A549 (cell line): ENCODE measurements around the gene VPS37B. TPM values are rescaled to one million over a fixed set of nuclear protein-coding genes. Genes with fewer than 3 reads are reported as not detected.

Source experiments
- ATAC-seq, 2 experiments: fragments of 200-7000 bp in 1 of 2; fragments of >200 bp in 1 of 2; cut with Nextera tagmentation in 1 of 2; cut with Tn5 transposase in 1 of 2; 3 replicates each; pipeline versions ENCODE4 v1.8.0 to v1.9.1; 2018 to 2020; ENCODE audit warnings: mild to moderate bottlenecking in 1 of 2, moderate library complexity in 1 of 2
- CTCF ChIA-PET: fragments of 300-600 bp; sonication (Branson Sonifier 250); formaldehyde crosslinking; extraction: SDS; loops from one replicate; lab custom pipeline; 2021; ENCODE audit warnings: antibody characterized with exemption, inconsistent platforms; lab: Yijun Ruan, JAX
- POLR2A ChIA-PET: fragments of 350-600 bp; formaldehyde crosslinking; extraction: SDS; loops from one replicate; lab custom pipeline; 2021; ENCODE audit warnings: antibody characterized with exemption, inconsistent platforms; lab: Yijun Ruan, JAX
- DNase-seq, 2 experiments: peaks; one replicate each; pipeline versions ENCODE4 v3.0.0 to v3.0.0-alpha.2; 2011 to 2016; ENCODE audit warnings: low read depth in 1 of 2, low spot score in 1 of 2
- FAIRE-seq: peaks from 2 replicates; lab custom pipeline; 2011; peaks lifted over from hg19 to GRCh38; lab: Jason Lieb, UNC
- H3K27ac ChIP-seq, 2 experiments: fragments of >200 bp; sonication (Bioruptor Twin); formaldehyde crosslinking; 3 replicates each; pipeline ENCODE4 v1.5.1; 2016 to 2017
- H3K4me1 ChIP-seq: fragments of >200 bp; sonication (Bioruptor Twin); formaldehyde crosslinking; 3 replicates; pipeline ENCODE4 v1.6.1; 2016
- H3K4me2 ChIP-seq: fragments of >200 bp; sonication (Bioruptor Twin); formaldehyde crosslinking; 3 replicates; pipeline ENCODE4 v1.6.1; 2016
- H3K4me3 ChIP-seq: fragments of >200 bp; sonication (Bioruptor Twin); formaldehyde crosslinking; 3 replicates; pipeline ENCODE4 v1.5.1; 2016
- H3K9me3 ChIP-seq: fragments of >200 bp; sonication (Bioruptor Twin); formaldehyde crosslinking; 3 replicates; pipeline ENCODE4 v1.6.1; 2016
- ATOH8 ChIP-seq: fragments of 250-450 bp; sonication (Bioruptor Pico); IDR thresholded peaks from 2 replicates; pipeline ENCODE4 v1.5.0; 2020; ENCODE audit warnings: low read depth, mild to moderate bottlenecking, moderate library complexity
- CBX8 ChIP-seq: fragments of 200-600 bp; sonication (generic); IDR thresholded peaks from 2 replicates; pipeline ENCODE4 v1.6.1; 2016
- EHF ChIP-seq: fragments of 250-450 bp; sonication (Bioruptor Pico); IDR thresholded peaks from 2 replicates; pipeline ENCODE4 v1.5.0; 2020; ENCODE audit warnings: mild to moderate bottlenecking
- FOSB ChIP-seq: fragments of 250-450 bp; sonication (Bioruptor Pico); IDR thresholded peaks from 2 replicates; pipeline ENCODE4 v1.5.0; 2020; ENCODE audit warnings: mild to moderate bottlenecking, moderate library complexity
- HOXA7 ChIP-seq: fragments of 250-450 bp; sonication (Bioruptor Pico); IDR thresholded peaks from 2 replicates; pipeline ENCODE4 v1.5.0; 2020; ENCODE audit warnings: mild to moderate bottlenecking, moderate library complexity
- HOXB13 ChIP-seq: fragments of 250-450 bp; sonication (Bioruptor Pico); IDR thresholded peaks from 2 replicates; pipeline ENCODE4 v1.5.0; 2020; ENCODE audit warnings: low read depth, mild to moderate bottlenecking, moderate library complexity
- JUN ChIP-seq, 2 experiments: fragments of >200 bp; sonication (Bioruptor Twin); formaldehyde crosslinking; IDR thresholded peaks; 2 replicates in 1 of 2; 3 replicates in 1 of 2; pipeline ENCODE4 v1.6.1; 2016 to 2017
- JUNB ChIP-seq: fragments of >200 bp; sonication (Bioruptor Twin); formaldehyde crosslinking; IDR thresholded peaks from 2 replicates; pipeline ENCODE4 v1.6.1; 2016
- NFE2L2 ChIP-seq: fragments of 150-350 bp; conservative IDR thresholded peaks from 2 replicates; pipeline ENCODE4 v1.6.1; 2014; ENCODE audit warnings: low read length
- NPAS2 ChIP-seq: fragments of 250-450 bp; sonication (Bioruptor Pico); IDR thresholded peaks from 2 replicates; pipeline ENCODE4 v1.8.0; 2022; ENCODE audit warnings: mild to moderate bottlenecking, moderate library complexity, borderline replicate concordance
- RAD21 ChIP-seq, 2 experiments: fragments of >200 bp in 1 of 2; sonication (Bioruptor Twin) in 1 of 2; formaldehyde crosslinking in 1 of 2; IDR thresholded peaks in 1 of 2; conservative IDR thresholded peaks in 1 of 2; 2 replicates in 1 of 2; 3 replicates in 1 of 2; pipeline ENCODE4 v1.6.1; 2012 to 2018; ENCODE audit warnings: inconsistent platforms in 1 of 2
- RARB ChIP-seq: fragments of 250-450 bp; sonication (Bioruptor Pico); IDR thresholded peaks from 2 replicates; pipeline ENCODE4 v1.8.0; 2021; ENCODE audit warnings: mild to moderate bottlenecking, moderate library complexity
- RFX5 ChIP-seq: fragments of 450-650 bp; IDR thresholded peaks from 2 replicates; pipeline ENCODE4 v1.7.1; 2014; ENCODE audit warnings: antibody characterized with exemption, mild to moderate bottlenecking, moderate library complexity
- RNF2 ChIP-seq: fragments of 200-600 bp; sonication (generic); IDR thresholded peaks from 2 replicates; pipeline ENCODE4 v1.6.1; 2016; ENCODE audit warnings: low read depth, mild to moderate bottlenecking, antibody characterized with exemption, moderate library complexity, borderline replicate concordance
- SMC3 ChIP-seq: fragments of >200 bp; sonication (Bioruptor Twin); formaldehyde crosslinking; IDR thresholded peaks from 3 replicates; pipeline ENCODE4 v1.6.1; 2018; ENCODE audit warnings: inconsistent platforms
- SREBF2 ChIP-seq: fragments of 450-650 bp; IDR thresholded peaks from 2 replicates; pipeline ENCODE4 v1.6.1; 2014; ENCODE audit warnings: mild to moderate bottlenecking, moderate library complexity
- TFCP2L1 ChIP-seq: fragments of 250-450 bp; sonication (Bioruptor Pico); IDR thresholded peaks from 2 replicates; pipeline ENCODE4 v1.5.0; 2021; ENCODE audit warnings: mild to moderate bottlenecking
- ZFP36 ChIP-seq: fragments of 450-650 bp; IDR thresholded peaks from 2 replicates; pipeline ENCODE4 v1.6.1; 2014; ENCODE audit warnings: borderline replicate concordance; ENCODE audit not compliant: partially characterized antibody
- ZSCAN20 ChIP-seq: fragments of 250-450 bp; sonication (Bioruptor Pico); IDR thresholded peaks from 2 replicates; pipeline ENCODE4 v1.8.0; 2022; ENCODE audit warnings: mild to moderate bottlenecking, moderate library complexity
- WGBS: methylation state at CpG from one replicate; pipeline ENCODE4 v1.1.6; 2017; ENCODE audit errors: missing lambda C conversion rate; 5-methylcytosine and 5-hydroxymethylcytosine counted together
- polyA plus RNA-seq, 4 experiments: library from polyadenylated mRNA; depleted of rRNA in 3 of 4; stranded (reverse); fragments of >200 nt; fragmentation: RNase III in 1 of 4; extraction: RNeasy Plus Mini Kit Qiagen cat#74134 plus additional on column Dnase treatment in 1 of 4; gene quantifications; 2 replicates in 3 of 4; 3 replicates in 1 of 4; pipeline ENCODE4 v1.2.3, GENCODE V29; 2011 to 2017
- TF ChIP-seq, protein P1 (sequence below): fragments of >200 bp; sonication (Bioruptor Twin); formaldehyde crosslinking; IDR thresholded peaks from 3 replicates; pipeline ENCODE4 v1.6.1; 2016
- TF ChIP-seq, protein P2 (sequence below): fragments of >200 bp; sonication (Bioruptor Twin); formaldehyde crosslinking; IDR thresholded peaks from 3 replicates; pipeline ENCODE4 v1.5.1; 2016

VPS37B gene
- polyA plus RNA-seq, 2 of the 4 experiments (the other 2 are of a cell fraction) = 17.0 to 18.6 TPM

DNA sequence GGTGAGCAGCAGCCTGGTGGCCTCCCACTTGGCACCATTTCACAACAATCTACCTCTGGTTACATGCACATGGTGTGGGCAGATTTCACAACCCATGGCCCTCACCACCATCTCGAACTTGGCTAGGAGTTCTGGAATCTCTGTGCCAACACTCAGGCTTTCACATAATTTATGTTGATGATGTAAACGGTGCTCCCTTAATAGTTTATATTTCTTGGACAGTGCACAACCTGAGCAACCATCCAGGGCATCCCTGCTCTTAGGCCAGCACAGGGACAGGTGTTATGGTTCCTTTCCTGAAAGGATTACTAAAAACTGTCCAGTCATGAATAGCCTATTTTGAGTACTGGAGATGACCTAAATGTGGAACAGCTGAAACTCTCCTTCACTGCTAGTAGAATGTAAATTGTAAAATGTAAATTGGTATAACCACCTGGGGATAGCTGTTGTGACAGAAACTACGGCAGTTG, 41.7 kb upstream of the VPS37B start:
- Histone ChIP-seq H3K4me1 (peaks cover 18% of the 10 kb centered on the region), H3K4me2 (no peak overlapping the region), H3K9me3 (no peaks in the 10 kb centered on the region), H3K4me3 (no peak overlapping the region), H3K27ac (no peak overlapping the region)
- no peak for TF ChIP-seq JUNB
- no peak for TF ChIP-seq NPAS2 (CRISPR knock-in tag)
- TF ChIP-seq SREBF2 = no peak
- TF ChIP-seq ATOH8 (CRISPR knock-in tag) = no peak
- no peak for TF ChIP-seq RNF2
- TF ChIP-seq CBX8 = no peak
- no peak for TF ChIP-seq SMC3
- no peak for TF ChIP-seq RARB (CRISPR knock-in tag)
- TF ChIP-seq FOSB (CRISPR knock-in tag) = no peak
- no peak for FAIRE-seq
- ChIA-PET CTCF (interaction anchor here (0.6 to 25.9 kb wide), 6 partner anchors 9 to 144 kb away, joined by 3 to 522 read pairs (median 4); no protein-coding TSS in a partner anchor), POLR2A (no interaction called here)
- no peak for ATAC-seq
- 51% methylated on average over 3 of the region's 3 CpGs for WGBS
- no peak for DNase-seq

DNA sequence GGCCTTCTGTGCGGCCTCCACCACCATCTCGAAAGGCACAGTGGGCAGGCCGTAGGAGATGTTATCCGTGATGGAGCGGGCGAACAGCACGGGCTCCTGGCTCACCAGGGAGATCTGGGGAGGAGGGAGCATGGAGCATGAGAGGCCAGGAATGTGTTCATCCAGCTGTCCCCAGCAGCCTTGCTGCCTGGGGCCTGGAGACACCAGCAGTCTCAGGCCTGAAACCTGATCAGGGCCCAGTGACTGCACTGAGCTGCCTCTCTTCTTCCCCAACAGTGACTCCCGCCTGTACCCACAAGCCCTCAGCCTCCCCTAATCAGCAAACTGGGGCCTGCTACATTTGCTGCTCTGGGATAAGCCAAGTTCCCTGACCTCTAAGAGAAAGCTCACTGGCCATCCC, 39.4 kb upstream of the VPS37B start:
- POLR2A ChIA-PET = no interaction called here
- Histone ChIP-seq H3K4me1 (no peaks in the 10 kb centered on the region), H3K4me2 (no peak overlapping the region), H3K9me3 (no peaks in the 10 kb centered on the region), H3K4me3 (no peak overlapping the region), H3K27ac (peak overlapping the region in 1 of 2 experiments; percentile 55; a peak in 3 of 6 replicates)
- ATAC-seq (peak in 1 of 2 experiments; percentile 37; a peak in 2 of 6 replicates), FAIRE-seq (no peak), DNase-seq (no peak)
- CTCF ChIA-PET = interaction anchor here (25.9 kb wide), 1 partner anchor 72 kb away, joined by 522 read pairs; no protein-coding TSS in a partner anchor
- no peak for TF ChIP-seq ZFP36
- no peak for TF ChIP-seq JUN (IDR thresholded peaks at IDR 0.05)
- no peak for TF ChIP-seq HOXA7 (CRISPR knock-in tag)
- TF ChIP-seq RNF2 = no peak
- TF ChIP-seq, protein P1, sequence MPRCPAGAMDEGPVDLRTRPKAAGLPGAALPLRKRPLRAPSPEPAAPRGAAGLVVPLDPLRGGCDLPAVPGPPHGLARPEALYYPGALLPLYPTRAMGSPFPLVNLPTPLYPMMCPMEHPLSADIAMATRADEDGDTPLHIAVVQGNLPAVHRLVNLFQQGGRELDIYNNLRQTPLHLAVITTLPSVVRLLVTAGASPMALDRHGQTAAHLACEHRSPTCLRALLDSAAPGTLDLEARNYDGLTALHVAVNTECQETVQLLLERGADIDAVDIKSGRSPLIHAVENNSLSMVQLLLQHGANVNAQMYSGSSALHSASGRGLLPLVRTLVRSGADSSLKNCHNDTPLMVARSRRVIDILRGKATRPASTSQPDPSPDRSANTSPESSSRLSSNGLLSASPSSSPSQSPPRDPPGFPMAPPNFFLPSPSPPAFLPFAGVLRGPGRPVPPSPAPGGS = no peak
- no peak for TF ChIP-seq HOXB13 (CRISPR knock-in tag)
- TF ChIP-seq RFX5 = no peak
- TF ChIP-seq, protein P2, sequence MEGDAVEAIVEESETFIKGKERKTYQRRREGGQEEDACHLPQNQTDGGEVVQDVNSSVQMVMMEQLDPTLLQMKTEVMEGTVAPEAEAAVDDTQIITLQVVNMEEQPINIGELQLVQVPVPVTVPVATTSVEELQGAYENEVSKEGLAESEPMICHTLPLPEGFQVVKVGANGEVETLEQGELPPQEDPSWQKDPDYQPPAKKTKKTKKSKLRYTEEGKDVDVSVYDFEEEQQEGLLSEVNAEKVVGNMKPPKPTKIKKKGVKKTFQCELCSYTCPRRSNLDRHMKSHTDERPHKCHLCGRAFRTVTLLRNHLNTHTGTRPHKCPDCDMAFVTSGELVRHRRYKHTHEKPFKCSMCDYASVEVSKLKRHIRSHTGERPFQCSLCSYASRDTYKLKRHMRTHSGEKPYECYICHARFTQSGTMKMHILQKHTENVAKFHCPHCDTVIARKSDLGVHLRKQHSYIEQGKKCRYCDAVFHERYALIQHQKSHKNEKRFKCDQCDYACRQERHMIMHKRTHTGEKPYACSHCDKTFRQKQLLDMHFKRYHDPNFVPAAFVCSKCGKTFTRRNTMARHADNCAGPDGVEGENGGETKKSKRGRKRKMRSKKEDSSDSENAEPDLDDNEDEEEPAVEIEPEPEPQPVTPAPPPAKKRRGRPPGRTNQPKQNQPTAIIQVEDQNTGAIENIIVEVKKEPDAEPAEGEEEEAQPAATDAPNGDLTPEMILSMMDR = no peak
- TF ChIP-seq ZSCAN20 (CRISPR knock-in tag) = no peak
- TF ChIP-seq EHF (CRISPR knock-in tag) = no peak
- no peak for TF ChIP-seq TFCP2L1 (CRISPR knock-in tag)
- WGBS = 90% methylated on average over 8 of the region's 8 CpGs

GRCh38 chr12:122934722-122935121, 38.8 kb upstream of the VPS37B start:
- DNase-seq (no peak), ATAC-seq (no peak), FAIRE-seq (no peak)
- POLR2A ChIA-PET = no interaction called here
- CTCF ChIA-PET = interaction anchor here (0.7 to 25.9 kb wide), 2 partner anchors 11 to 71 kb away, joined by 3 to 522 read pairs; no protein-coding TSS in a partner anchor
- no peak overlapping the region for H3K4me2 ChIP-seq
- 0 out of 6 replicates have a peak overlapping the region, but pooled peaks of 1 of the 2 experiments have one; percentile 55 for H3K27ac ChIP-seq
- H3K4me1 ChIP-seq = no peaks in the 10 kb centered on the region
- no peak overlapping the region for H3K4me3 ChIP-seq
- no peak for TF ChIP-seq TFCP2L1 (CRISPR knock-in tag)
- no peak for TF ChIP-seq RAD21 (conservative IDR thresholded peaks at IDR 0.05 in 1 of 2, IDR thresholded peaks at IDR 0.05 in 1 of 2)
- peak; percentile 72 for TF ChIP-seq NFE2L2
- TF ChIP-seq, all 56 proteins: peak for 1
- 65% methylated on average over 3 of the region's 3 CpGs for WGBS
- H3K9me3 ChIP-seq = no peaks in the 10 kb centered on the region
